ACHN (cell line): ENCODE measurements around the gene BCL11B.

ENCODE experiments used
- DNase-seq: peaks from one replicate; pipeline ENCODE4 v3.0.0-alpha.2; 2015
- in situ Hi-C: cut with HindIII; loops from 2 replicates; pipeline ENCODE4 v1.10.0; 2017; ENCODE audit warnings: low sequenced_read_pairs, low pct_ligation_motif_present, low pct_unique_long_range_greater_than_20kb

Gene BCL11B

GRCh38 chr14:99138999-99139865 is 132.8 kb downstream of the BCL11B start:
- in situ Hi-C loops: no loop called here
- DNase-seq: no peak

GRCh38 chr14:99137913-99138571 is 134.0 kb downstream of the BCL11B start:
- DNase-seq: no peak
- in situ Hi-C loops: no loop called here

GRCh38 chr14:99137001-99137700 is 134.8 kb downstream of the BCL11B start:
- in situ Hi-C loops: no loop called here

GRCh38 chr14:99136401-99136800 is 135.6 kb downstream of the BCL11B start:
- no peak for DNase-seq
- in situ Hi-C loops: no loop called here

More at GRCh38 chr14:99137001-99137700, 134.8 kb downstream of the BCL11B start:
- DNase-seq: no peak

- in situ Hi-C loops: no loop called here
- DNase-seq: no peak
Measured at GRCh38 chr14:99136047-99136400, 136.0 kb downstream of the BCL11B start.

- in situ Hi-C loops: no loop called here
- DNase-seq: no peak
Measured at GRCh38 chr14:99134516-99135046, 137.4 kb downstream of the BCL11B start.

- no peak for DNase-seq
- in situ Hi-C loops: no loop called here
Measured at GRCh38 chr14:99133636-99134515, 138.1 kb downstream of the BCL11B start.

GRCh38 chr14:99132821-99133635 is 139.0 kb downstream of the BCL11B start:
- DNase-seq: no peak
- in situ Hi-C loops: no loop called here

GRCh38 chr14:99131632-99132271 is 140.2 kb downstream of the BCL11B start:
- no peak for DNase-seq
- in situ Hi-C loops: no loop called here

GRCh38 chr14:99129998-99130397 is 142.0 kb downstream of the BCL11B start:
- in situ Hi-C loops: no loop called here
- DNase-seq: no peak

- in situ Hi-C loops: no loop called here
- DNase-seq: no peak
Measured at GRCh38 chr14:99129211-99129696, 142.7 kb downstream of the BCL11B start.

GRCh38 chr14:99128185-99128584 is 143.8 kb downstream of the BCL11B start:
- DNase-seq: no peak
- in situ Hi-C loops: no loop called here

GRCh38 chr14:99127651-99128167 is 144.3 kb downstream of the BCL11B start:
- no peak for DNase-seq

GRCh38 chr14:99125616-99126431 is 146.2 kb downstream of the BCL11B start:
- in situ Hi-C loops: no loop called here
- DNase-seq: no peak

More at GRCh38 chr14:99127651-99128167, 144.3 kb downstream of the BCL11B start:
- in situ Hi-C loops: no loop called here

- in situ Hi-C loops: no loop called here
Measured at GRCh38 chr14:99125113-99125512, 146.9 kb downstream of the BCL11B start.

More at GRCh38 chr14:99125113-99125512, 146.9 kb downstream of the BCL11B start:
- no peak for DNase-seq
